Stomach (tissue), 9 donors: Measurements from ENCODE around the gene IYD. TPM values are rescaled to one million over a fixed set of nuclear protein-coding genes. Genes with fewer than 3 reads are reported as not detected.

Experiments used
- DNase-seq, 2 donors: peaks; one replicate each; pipeline versions ENCODE4 v3.0.0 to v3.0.0-alpha.2; 2013 to 2019
- H3K27ac ChIP-seq, 5 donors: fragments of 200-600 bp in 4 of 5; sonication (generic) in 4 of 5; one replicate each; pipeline ENCODE4 v1.5.1; 2013 to 2019; ENCODE audit warnings: mild to moderate bottlenecking in 1 of 5, moderate library complexity in 1 of 5
- H3K27me3 ChIP-seq, 3 donors: fragments of 200-600 bp; sonication (generic); one replicate each; pipeline ENCODE4 v1.5.1; 2017 to 2019; ENCODE audit warnings: mixed run types in 1 of 3
- H3K36me3 ChIP-seq, 4 donors: fragments of 200-600 bp; sonication (generic); 1 replicate in 3 of 4; 2 replicates in 1 of 4; pipeline ENCODE4 v1.5.1; 2016 to 2019
- H3K4me1 ChIP-seq, 4 donors: fragments of 200-600 bp; sonication (generic); one replicate each; pipeline ENCODE4 v1.5.1; 2016 to 2019
- H3K4me3 ChIP-seq, 4 donors: fragments of 200-600 bp; sonication (generic) in 3 of 4; one replicate each; pipeline ENCODE4 v1.5.1; 2016 to 2019; ENCODE audit warnings: mild to moderate bottlenecking in 1 of 4
- H3K9me3 ChIP-seq, 4 donors: fragments of 200-600 bp; sonication (generic); one replicate each; pipeline ENCODE4 v1.5.1; 2016 to 2019
- EP300 ChIP-seq: sonication (generic); formaldehyde crosslinking; IDR thresholded peaks from one replicate; pipeline ENCODE4 v1.6.1; 2017; ENCODE audit warnings: antibody characterized with exemption
- POLR2A ChIP-seq, 4 donors: fragments of 450-650 bp; IDR thresholded peaks; one replicate each; pipeline ENCODE4 v1.6.1; 2016; ENCODE audit warnings: antibody characterized with exemption in 4 of 4, control low read depth in 2 of 4, mild to moderate bottlenecking in 1 of 4, moderate library complexity in 1 of 4
- POLR2AphosphoS5 ChIP-seq, 3 donors: sonication (generic); formaldehyde crosslinking; IDR thresholded peaks; one replicate each; pipeline ENCODE4 v1.6.1; 2016; ENCODE audit warnings: antibody characterized with exemption in 3 of 3
- WGBS, 5 donors: extraction: QIAGEN DNeasy Blood & Tissue Kit in 3 of 5; methylation state at CpG; one replicate each; pipeline versions ENCODE4 v1.1.5 to v1.1.7; 2013 to 2018; 5-methylcytosine and 5-hydroxymethylcytosine counted together
- intact Hi-C: fragments of 100-400 bp; cut with DNase I; formaldehyde crosslinking; loops from one replicate; pipeline ENCODE4 v1.15.1; 2023; ENCODE audit warnings: low total_unique reads
- polyA plus RNA-seq, 3 donors: library from polyadenylated mRNA; stranded (reverse); fragments of 200-250 nt; gene quantifications; one replicate each; pipeline ENCODE4 v1.2.3, GENCODE V29; 2013
- total RNA-seq, 5 donors: library from RNA; depleted of rRNA; stranded (reverse); fragments of >200 nt; gene quantifications; one replicate each; pipeline versions ENCODE4 v1.1.0 to v1.2.3, GENCODE V29; 2014 to 2016
- TF ChIP-seq, protein P1 (sequence below), 7 experiments: fragments of 450-650 bp in 4 of 7; fragments of 200-600 bp in 3 of 7; sonication (generic) in 3 of 7; IDR thresholded peaks; one replicate each; pipeline ENCODE4 v1.5.1; 2016 to 2019; ENCODE audit warnings: antibody characterized with exemption in 7 of 7, control low read depth in 2 of 7, mild to moderate bottlenecking in 1 of 7
- donor health status: healthy with polysubstance abuse.
- donor health status: Bipolar disorder and iron deficiency.
- donor health status: healthy.

IYD gene
- total and polyA plus RNA-seq, 8 donors, result 0.45 to 3.5 (median 0.75) TPM; not detected in 1

DNA sequence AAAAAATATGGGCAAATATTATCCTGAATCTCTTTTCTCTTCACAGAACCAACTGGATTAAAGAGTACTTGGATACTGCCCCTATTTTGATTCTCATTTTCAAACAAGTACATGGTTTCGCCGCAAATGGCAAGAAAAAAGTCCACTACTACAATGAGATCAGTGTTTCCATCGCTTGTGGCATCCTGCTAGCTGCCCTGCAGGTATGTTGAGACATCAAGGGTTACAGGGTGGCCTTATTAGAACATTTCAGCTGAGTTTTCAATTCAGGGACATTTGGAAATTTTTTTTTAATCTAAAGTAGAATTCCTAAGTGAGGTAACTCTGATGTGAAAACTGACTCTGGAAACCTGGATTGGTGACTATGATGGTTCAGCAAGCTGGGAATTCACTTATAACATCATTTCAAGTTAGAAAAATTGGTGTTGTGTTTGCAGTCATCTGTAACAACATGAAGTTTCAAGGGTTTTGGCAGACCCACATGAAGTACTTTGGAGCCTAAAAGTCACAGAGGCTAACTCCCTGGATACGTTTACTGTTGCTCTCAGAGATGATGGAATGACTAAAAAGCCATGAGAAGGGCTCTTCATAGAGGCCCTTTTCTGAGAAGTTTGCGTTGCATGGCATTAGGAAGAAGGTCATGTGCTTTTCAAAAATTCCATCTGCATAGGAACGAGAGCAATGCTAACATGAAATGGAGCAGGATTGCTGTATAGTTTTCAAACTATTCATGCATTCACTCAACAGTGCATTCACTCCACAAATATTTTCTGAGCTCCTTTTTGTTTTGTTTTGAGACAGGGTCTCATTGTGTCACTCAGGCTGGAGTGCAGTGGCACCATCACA, 25.5 kb downstream of the IYD start:
- TF ChIP-seq, protein P1, sequence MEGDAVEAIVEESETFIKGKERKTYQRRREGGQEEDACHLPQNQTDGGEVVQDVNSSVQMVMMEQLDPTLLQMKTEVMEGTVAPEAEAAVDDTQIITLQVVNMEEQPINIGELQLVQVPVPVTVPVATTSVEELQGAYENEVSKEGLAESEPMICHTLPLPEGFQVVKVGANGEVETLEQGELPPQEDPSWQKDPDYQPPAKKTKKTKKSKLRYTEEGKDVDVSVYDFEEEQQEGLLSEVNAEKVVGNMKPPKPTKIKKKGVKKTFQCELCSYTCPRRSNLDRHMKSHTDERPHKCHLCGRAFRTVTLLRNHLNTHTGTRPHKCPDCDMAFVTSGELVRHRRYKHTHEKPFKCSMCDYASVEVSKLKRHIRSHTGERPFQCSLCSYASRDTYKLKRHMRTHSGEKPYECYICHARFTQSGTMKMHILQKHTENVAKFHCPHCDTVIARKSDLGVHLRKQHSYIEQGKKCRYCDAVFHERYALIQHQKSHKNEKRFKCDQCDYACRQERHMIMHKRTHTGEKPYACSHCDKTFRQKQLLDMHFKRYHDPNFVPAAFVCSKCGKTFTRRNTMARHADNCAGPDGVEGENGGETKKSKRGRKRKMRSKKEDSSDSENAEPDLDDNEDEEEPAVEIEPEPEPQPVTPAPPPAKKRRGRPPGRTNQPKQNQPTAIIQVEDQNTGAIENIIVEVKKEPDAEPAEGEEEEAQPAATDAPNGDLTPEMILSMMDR (IDR thresholded peaks at IDR 0.05), result no peak
- TF ChIP-seq POLR2A (IDR thresholded peaks at IDR 0.05) (no peak), POLR2AphosphoS5 (IDR thresholded peaks at IDR 0.05) (no peak), EP300 (no peak)
- Histone ChIP-seq H3K27me3 (peaks cover 0 to 5% (median 0%) of the 10 kb centered on the region in 3 donors), H3K4me3 (no peak overlapping the region), H3K9me3 (no peaks in the 10 kb centered on the region), H3K27ac (no peak overlapping the region), H3K4me1 (no peaks in the 10 kb centered on the region), H3K36me3 (no peaks in the 10 kb centered on the region)
- 87 to 93% (median 92%) methylated on average over 6 of the region's 6 CpGs for WGBS, 5 donors
- intact Hi-C loops, result loop anchor here (10.0 kb wide), 1 partner anchor 309 kb away; no protein-coding TSS in a partner anchor
- DNase-seq, result no peak

DNA sequence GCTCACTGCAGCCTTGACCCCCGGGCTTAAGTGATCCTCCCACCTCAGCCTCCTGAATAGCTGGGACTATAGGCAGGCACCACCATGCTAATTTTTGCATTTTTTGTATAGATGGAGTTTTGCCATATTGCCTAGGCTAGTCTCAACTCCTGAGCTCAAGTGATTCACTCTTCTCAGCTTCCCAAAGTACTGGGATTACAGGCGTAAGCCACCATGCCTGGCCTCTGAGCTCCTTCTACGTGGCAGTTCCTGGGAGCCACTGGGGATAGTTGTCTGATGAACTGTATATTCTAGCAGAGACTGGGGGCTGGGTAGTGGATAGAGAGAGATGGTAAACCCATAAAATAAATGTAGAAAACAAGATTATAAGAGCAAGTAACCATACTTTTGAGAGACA, 26.1 kb downstream of the IYD start:
- TF ChIP-seq POLR2AphosphoS5 (IDR thresholded peaks at IDR 0.05), result no peak
- no peak for TF ChIP-seq POLR2A (IDR thresholded peaks at IDR 0.05)
- TF ChIP-seq, protein P1 (IDR thresholded peaks at IDR 0.05), result no peak
- no peak for TF ChIP-seq EP300
- no peaks in the 10 kb centered on the region for H3K36me3 ChIP-seq
- intact Hi-C loops, result loop anchor here (10.0 kb wide), 1 partner anchor 310 kb away; no protein-coding TSS in a partner anchor
- H3K4me1 ChIP-seq, result no peaks in the 10 kb centered on the region
- H3K27ac ChIP-seq, result no peak overlapping the region
- H3K4me3 ChIP-seq, result no peak overlapping the region
- whole genome bisulfite sequencing, 5 donors, result 74 to 94% (median 83%) methylated on average over 3 of the region's 3 CpGs
- DNase-seq, result no peak
- H3K27me3 ChIP-seq, result peaks cover 0 to 5% (median 0%) of the 10 kb centered on the region in 3 donors
- H3K9me3 ChIP-seq, result no peaks in the 10 kb centered on the region

DNA sequence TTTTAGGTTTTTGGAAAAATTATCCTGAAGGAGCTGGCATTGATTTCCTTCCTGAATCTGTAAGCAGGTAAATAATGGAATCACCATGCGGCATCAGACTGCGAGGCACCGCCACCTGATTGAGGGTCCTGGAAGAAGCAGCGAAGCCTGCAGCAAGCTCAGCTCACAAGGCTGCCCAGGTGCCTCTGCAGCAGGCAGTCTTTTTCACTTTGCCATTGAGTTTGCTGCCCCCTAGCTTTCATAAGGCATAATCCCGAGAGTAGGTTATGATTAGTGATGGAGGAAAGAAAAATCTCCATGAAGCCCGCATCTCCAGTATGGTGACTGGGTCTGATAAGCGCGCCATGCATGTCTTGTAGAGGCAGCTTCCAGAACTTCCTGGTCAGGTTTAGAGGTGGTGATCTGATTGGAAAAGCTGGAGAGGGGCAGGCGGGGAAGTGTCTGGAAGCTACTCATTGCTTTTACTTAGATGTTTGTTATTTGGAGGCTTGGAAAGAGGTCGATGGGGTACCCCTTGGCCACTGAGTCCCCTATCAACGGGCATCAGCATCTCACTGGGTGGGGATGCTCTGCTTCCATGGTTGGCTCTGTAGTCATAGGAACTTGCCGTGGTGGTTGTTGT, 26.7 kb downstream of the IYD start:
- H3K9me3 ChIP-seq, result no peaks in the 10 kb centered on the region
- no peak overlapping the region for H3K4me3 ChIP-seq
- DNase-seq, result peak in 1 of 2 donors; percentile 81
- TF ChIP-seq EP300 (no peak), POLR2A (IDR thresholded peaks at IDR 0.05) (no peak), POLR2AphosphoS5 (IDR thresholded peaks at IDR 0.05) (no peak)
- TF ChIP-seq, protein P1 (IDR thresholded peaks at IDR 0.05), result peak in 5 of 7 experiments; percentile 42 to 71 (median 57)
- no peak overlapping the region for H3K27ac ChIP-seq
- peaks cover 0 to 3% (median 0%) of the 10 kb centered on the region in 3 donors for H3K27me3 ChIP-seq
- no peaks in the 10 kb centered on the region for H3K4me1 ChIP-seq
- WGBS, 5 donors, result 44 to 62% (median 57%) methylated on average over 12 of the region's 12 CpGs
- no peaks in the 10 kb centered on the region for H3K36me3 ChIP-seq
- intact Hi-C loops, result loop anchor here (10.0 kb wide), 1 partner anchor 311 kb away; no protein-coding TSS in a partner anchor

DNA sequence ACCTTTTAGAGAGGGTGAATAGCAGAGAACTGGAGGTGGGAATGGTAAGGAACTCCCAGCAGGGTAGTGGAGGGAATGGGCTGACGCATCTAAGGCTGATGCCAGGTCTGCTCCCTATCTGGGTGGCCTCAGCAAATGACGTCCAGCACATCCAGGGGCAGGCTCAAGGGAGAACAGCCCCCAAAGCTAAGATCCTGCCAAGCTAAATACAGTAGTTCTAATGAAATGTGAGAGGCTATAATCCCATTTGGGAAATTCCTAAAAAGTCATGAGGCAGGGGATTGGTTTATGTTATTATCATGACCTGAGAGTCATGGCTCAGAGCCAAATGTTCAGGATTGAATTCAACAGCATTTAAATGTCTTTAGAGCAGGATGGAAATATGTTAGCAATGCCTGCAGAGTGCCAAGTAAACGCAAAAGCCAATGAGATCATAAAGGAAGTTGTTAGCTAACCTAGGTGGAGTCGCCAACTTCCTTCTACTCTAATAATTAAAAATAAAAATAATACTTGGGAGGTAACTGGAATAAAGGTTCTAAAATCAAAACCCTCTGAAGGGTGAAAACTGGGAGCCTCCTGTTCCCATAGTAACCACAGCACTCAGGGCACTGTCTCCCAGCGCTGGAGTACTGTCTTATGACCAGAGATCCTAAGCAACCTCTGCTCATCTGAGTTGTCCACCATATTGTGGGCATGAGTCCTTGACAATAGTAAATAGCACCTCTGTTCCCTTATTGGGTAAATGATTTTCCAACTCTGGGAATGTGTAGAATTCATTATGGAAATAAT, 34.8 kb downstream of the IYD start:
- no peaks in the 10 kb centered on the region for H3K36me3 ChIP-seq
- TF ChIP-seq POLR2A (IDR thresholded peaks at IDR 0.05), result no peak
- TF ChIP-seq POLR2AphosphoS5 (IDR thresholded peaks at IDR 0.05), result no peak
- TF ChIP-seq, protein P1 (IDR thresholded peaks at IDR 0.05), result no peak
- no peak for TF ChIP-seq EP300
- peaks cover 0 to 4% (median 0%) of the 10 kb centered on the region in 4 donors for H3K9me3 ChIP-seq
- peak overlapping the region in 4 of 5 donors; percentile 4 to 40 (median 12) for H3K27ac ChIP-seq
- H3K4me3 ChIP-seq, result no peak overlapping the region
- DNase-seq, result peak in 1 of 2 donors; percentile 93
- intact Hi-C loops, result no loop called here
- 12 to 24% (median 18%) methylated on average over 5 of the region's 5 CpGs for WGBS, 5 donors
- H3K27me3 ChIP-seq, result no peaks in the 10 kb centered on the region
- peaks cover 6 to 14% (median 11%) of the 10 kb centered on the region in 4 donors for H3K4me1 ChIP-seq
